ENCODE data around the gene SYN1. TPM values are rescaled to one million over a fixed set of nuclear protein-coding genes. Genes with fewer than 3 reads are reported as not detected.
A peak's percentile ranks its signal among the peaks of the same experiment; 100 is the strongest.

Gene SYN1
- total RNA-seq, 1 donor from 2014 or later = 5.7 TPM

GRCh38 chrX:47574076-47574546, 45.5 kb downstream of the SYN1 start:
- Histone ChIP-seq H3K36me3 (peaks cover 0 to 14% of the 10 kb centered on the region in 2 donors), H3K4me3 (peak overlapping the region; percentile 39 to 48), H3K4me1 (peaks cover 0 to 7% of the 10 kb centered on the region in 2 donors), H3K27ac (peak overlapping the region; percentile 59 to 64), H3K9me3 (no peaks in the 10 kb centered on the region), H3K27me3 (no peaks in the 10 kb centered on the region)
- no peak for DNase-seq (ENCODE audit: low spot score in 2 of 2)
- no peak for TF ChIP-seq CTCF (IDR thresholded peaks at IDR 0.05)
- intact Hi-C loops (cut with DNase I) = no loop called here

- TF ChIP-seq CTCF (IDR thresholded peaks at IDR 0.05) = no peak
- Histone ChIP-seq H3K27me3 (no peaks in the 10 kb centered on the region), H3K4me1 (peaks cover 0 to 7% of the 10 kb centered on the region in 2 donors), H3K4me3 (peak overlapping the region; percentile 39 to 48), H3K36me3 (peaks cover 0 to 18% of the 10 kb centered on the region in 2 donors), H3K9me3 (no peaks in the 10 kb centered on the region), H3K27ac (peak overlapping the region; percentile 59 to 64)
- intact Hi-C loops (cut with DNase I) = no loop called here
- DNase-seq (ENCODE audit: low spot score in 2 of 2) = peak in 1 of 2 donors; percentile 62
Measured at GRCh38 chrX:47573341-47574075, 46.1 kb downstream of the SYN1 start.

DNA sequence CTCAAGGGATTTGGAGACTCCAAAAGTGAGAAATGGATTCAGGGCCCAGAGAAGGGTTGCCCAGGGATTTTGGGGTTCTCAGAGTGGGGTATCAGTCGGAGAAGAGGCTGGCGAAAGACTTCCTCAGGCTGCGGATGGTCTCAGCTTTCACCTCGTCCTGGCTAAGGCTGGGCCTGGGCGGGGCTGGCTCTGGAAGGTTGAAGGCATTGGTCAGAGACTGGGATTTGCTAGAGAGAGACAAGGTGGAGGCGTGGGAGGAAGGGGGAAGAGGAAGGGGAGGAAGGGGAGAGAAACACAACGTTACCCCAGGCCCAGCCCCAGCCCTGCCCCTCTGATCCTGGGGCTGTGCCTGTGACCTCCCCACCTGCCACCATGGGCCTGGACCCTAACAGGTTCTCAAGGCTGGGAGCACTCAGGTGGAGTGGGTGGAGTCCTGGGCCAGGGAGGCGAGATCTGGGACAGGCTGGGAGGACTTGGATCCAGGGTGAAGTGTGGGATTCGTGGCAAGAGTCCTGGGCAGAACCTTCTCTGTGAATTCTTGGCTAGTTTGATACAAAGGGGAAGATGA, 46.8 kb downstream of the SYN1 start:
- TF ChIP-seq CTCF (IDR thresholded peaks at IDR 0.05) = no peak
- H3K27me3 ChIP-seq = no peaks in the 10 kb centered on the region
- H3K4me1 ChIP-seq = peaks cover 0 to 7% of the 10 kb centered on the region in 2 donors
- DNase-seq (ENCODE audit: low spot score in 2 of 2) = no peak
- H3K36me3 ChIP-seq = peaks cover 0 to 19% of the 10 kb centered on the region in 2 donors
- intact Hi-C loops (cut with DNase I) = no loop called here
- H3K27ac ChIP-seq = peak overlapping the region; percentile 33 to 64
- H3K9me3 ChIP-seq = no peaks in the 10 kb centered on the region
- no peak overlapping the region for H3K4me3 ChIP-seq

- intact Hi-C loops (cut with DNase I) = no loop called here
- no peak overlapping the region for H3K4me3 ChIP-seq
- no peak for TF ChIP-seq CTCF (IDR thresholded peaks at IDR 0.05)
- peaks cover 7 to 28% of the 10 kb centered on the region in 2 donors for H3K36me3 ChIP-seq
- no peak for DNase-seq (ENCODE audit: low spot score in 2 of 2)
- H3K27ac ChIP-seq = no peak overlapping the region
- no peaks in the 10 kb centered on the region for H3K9me3 ChIP-seq
- H3K4me1 ChIP-seq = peaks cover 0 to 3% of the 10 kb centered on the region in 2 donors
- no peaks in the 10 kb centered on the region for H3K27me3 ChIP-seq
Measured at GRCh38 chrX:47571896-47572295, 47.8 kb downstream of the SYN1 start.

- H3K4me3 ChIP-seq = no peak overlapping the region
- DNase-seq (ENCODE audit: low spot score in 2 of 2) = no peak
- H3K27me3 ChIP-seq = no peaks in the 10 kb centered on the region
- H3K9me3 ChIP-seq = no peaks in the 10 kb centered on the region
- peaks cover 0 to 3% of the 10 kb centered on the region in 2 donors for H3K4me1 ChIP-seq
- H3K36me3 ChIP-seq = peaks cover 13 to 35% of the 10 kb centered on the region in 2 donors
- intact Hi-C loops (cut with DNase I) = no loop called here
- no peak overlapping the region for H3K27ac ChIP-seq
- TF ChIP-seq CTCF (IDR thresholded peaks at IDR 0.05) = no peak
Measured at GRCh38 chrX:47571215-47571614, 48.4 kb downstream of the SYN1 start.

All from ascending aorta (tissue), 2 donors.